IMR-90 (cell line): ENCODE data around the gene ELP4.

Experiments
- FOS ChIP-seq: fragments of 150-350 bp; IDR thresholded peaks from 2 replicates; pipeline ENCODE4 v1.6.1; 2016; ENCODE audit warnings: low read depth, low read length
- POLR2A ChIP-seq: IDR thresholded peaks from 2 replicates; pipeline ENCODE4 v1.6.1; 2012; ENCODE audit warnings: mild to moderate bottlenecking, low read depth, low read length
- RAD21 ChIP-seq: IDR thresholded peaks from 2 replicates; pipeline ENCODE4 v1.6.1; 2012; ENCODE audit warnings: low read length, improper control_type of control experiment
- SMC3 ChIP-seq: fragments of 150-350 bp; IDR thresholded peaks from 2 replicates; pipeline ENCODE4 v1.6.1; 2016; ENCODE audit warnings: low read depth, mild to moderate bottlenecking, antibody characterized with exemption, low read length, moderate library complexity
- TF ChIP-seq, protein P1 (sequence below): conservative IDR thresholded peaks from 2 replicates; pipeline ENCODE4 v1.5.1; 2012; ENCODE audit warnings: mild to moderate bottlenecking, low read depth, low read length, improper control_type of control experiment
- TF ChIP-seq, protein P2 (sequence below): fragments of 150-350 bp; IDR thresholded peaks from 2 replicates; pipeline ENCODE4 v1.6.1; 2017; ENCODE audit warnings: mild to moderate bottlenecking, antibody characterized with exemption, low read length, low read depth

DNA sequence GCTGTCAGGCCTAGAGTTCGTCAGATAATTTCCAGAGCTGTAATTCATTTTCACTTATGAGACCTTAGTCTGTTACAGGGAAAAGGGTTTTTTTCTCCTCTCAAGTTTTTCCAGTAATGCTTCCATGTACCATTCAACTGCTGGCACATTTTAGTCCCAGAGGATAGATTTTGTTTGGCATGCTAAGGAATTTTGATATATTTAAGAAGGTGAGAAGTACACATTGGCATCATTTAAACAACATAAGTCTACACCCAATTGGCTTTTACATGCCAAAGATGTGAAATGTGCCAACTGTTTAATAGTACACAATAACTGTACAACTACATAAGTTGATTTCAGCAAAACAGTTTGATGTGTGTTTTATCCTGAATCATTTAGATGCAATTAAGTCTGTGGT lies 230.6 kb downstream of the ELP4 start:
- TF ChIP-seq, protein P1, sequence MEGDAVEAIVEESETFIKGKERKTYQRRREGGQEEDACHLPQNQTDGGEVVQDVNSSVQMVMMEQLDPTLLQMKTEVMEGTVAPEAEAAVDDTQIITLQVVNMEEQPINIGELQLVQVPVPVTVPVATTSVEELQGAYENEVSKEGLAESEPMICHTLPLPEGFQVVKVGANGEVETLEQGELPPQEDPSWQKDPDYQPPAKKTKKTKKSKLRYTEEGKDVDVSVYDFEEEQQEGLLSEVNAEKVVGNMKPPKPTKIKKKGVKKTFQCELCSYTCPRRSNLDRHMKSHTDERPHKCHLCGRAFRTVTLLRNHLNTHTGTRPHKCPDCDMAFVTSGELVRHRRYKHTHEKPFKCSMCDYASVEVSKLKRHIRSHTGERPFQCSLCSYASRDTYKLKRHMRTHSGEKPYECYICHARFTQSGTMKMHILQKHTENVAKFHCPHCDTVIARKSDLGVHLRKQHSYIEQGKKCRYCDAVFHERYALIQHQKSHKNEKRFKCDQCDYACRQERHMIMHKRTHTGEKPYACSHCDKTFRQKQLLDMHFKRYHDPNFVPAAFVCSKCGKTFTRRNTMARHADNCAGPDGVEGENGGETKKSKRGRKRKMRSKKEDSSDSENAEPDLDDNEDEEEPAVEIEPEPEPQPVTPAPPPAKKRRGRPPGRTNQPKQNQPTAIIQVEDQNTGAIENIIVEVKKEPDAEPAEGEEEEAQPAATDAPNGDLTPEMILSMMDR, result no peak
- no peak for TF ChIP-seq FOS
- no peak for TF ChIP-seq RAD21
- no peak for TF ChIP-seq POLR2A
- no peak for TF ChIP-seq SMC3
- TF ChIP-seq, protein P2, sequence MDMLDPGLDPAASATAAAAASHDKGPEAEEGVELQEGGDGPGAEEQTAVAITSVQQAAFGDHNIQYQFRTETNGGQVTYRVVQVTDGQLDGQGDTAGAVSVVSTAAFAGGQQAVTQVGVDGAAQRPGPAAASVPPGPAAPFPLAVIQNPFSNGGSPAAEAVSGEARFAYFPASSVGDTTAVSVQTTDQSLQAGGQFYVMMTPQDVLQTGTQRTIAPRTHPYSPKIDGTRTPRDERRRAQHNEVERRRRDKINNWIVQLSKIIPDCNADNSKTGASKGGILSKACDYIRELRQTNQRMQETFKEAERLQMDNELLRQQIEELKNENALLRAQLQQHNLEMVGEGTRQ, result no peak
